Adrenal gland (tissue), 12 donors: ENCODE results near the gene SLC22A13. TPM values are rescaled to one million over a fixed set of nuclear protein-coding genes. Genes with fewer than 3 reads are reported as not detected.
"Not testable (repeated sequence)": the region's sequence is repeated elsewhere in the genome, so short reads cannot be mapped to it uniquely, and the experiment has no call there.

Experiments
- DNase-seq, 7 donors: peaks; one replicate each; pipeline ENCODE4 v3.0.0-alpha.2; 2019 to 2020
- H3K27ac ChIP-seq, 5 donors: fragments of 200-600 bp; sonication (generic) in 4 of 5; 1 replicate in 3 of 5; 2 replicates in 2 of 5; pipeline versions ENCODE4 v1.5.1 to v1.8.0; 2016 to 2020; ENCODE audit warnings: mild to moderate bottlenecking in 1 of 5
- H3K27me3 ChIP-seq: fragments of 200-600 bp; 2 replicates; pipeline ENCODE4 v1.8.0; 2021
- H3K36me3 ChIP-seq, 2 donors: fragments of 200-600 bp; replicated peaks in 1 of 2; 1 replicate in 1 of 2; 2 replicates in 1 of 2; pipeline versions ENCODE4 v1.5.1 to v1.8.0; 2018 to 2022
- H3K4me1 ChIP-seq, 2 donors: fragments of 200-600 bp; replicated peaks in 1 of 2; 1 replicate in 1 of 2; 2 replicates in 1 of 2; pipeline versions ENCODE4 v1.5.1 to v1.8.0; 2018 to 2021
- H3K4me3 ChIP-seq, 4 donors: fragments of 200-600 bp; sonication (generic) in 3 of 4; one replicate each; pipeline ENCODE4 v1.5.1; 2016 to 2018
- H3K9me3 ChIP-seq, 3 donors: fragments of 200-600 bp; sonication (generic) in 1 of 3; replicated peaks in 1 of 3; 1 replicate in 2 of 3; 2 replicates in 1 of 3; pipeline versions ENCODE4 v1.5.1 to v1.8.0; 2016 to 2021
- CTCF ChIP-seq, 6 experiments: fragments of 450-650 bp in 4 of 6; fragments of 200-600 bp in 2 of 6; sonication (generic) in 1 of 6; IDR thresholded peaks; 1 replicate in 5 of 6; 2 replicates in 1 of 6; pipeline versions ENCODE4 v1.5.1 to v1.8.0; 2016 to 2021; ENCODE audit warnings: antibody characterized with exemption in 6 of 6, mild to moderate bottlenecking in 2 of 6, moderate library complexity in 1 of 6
- POLR2A ChIP-seq, 2 donors: fragments of 450-650 bp; IDR thresholded peaks; one replicate each; pipeline ENCODE4 v1.6.1; 2017; ENCODE audit warnings: antibody characterized with exemption in 2 of 2, mild to moderate bottlenecking in 2 of 2, moderate library complexity in 1 of 2
- WGBS, 4 donors: extraction: QIAGEN DNeasy Blood & Tissue Kit in 2 of 4; methylation state at CpG; one replicate each; pipeline versions ENCODE4 v1.1.5 to v1.1.7; 2013 to 2017; 5-methylcytosine and 5-hydroxymethylcytosine counted together
- intact Hi-C, 2 donors: fragments of 100-400 bp; cut with DNase I; formaldehyde crosslinking; loops; one replicate each; pipeline versions ENCODE4 v1.14.1 to v1.15.0; 2022 to 2023
- polyA plus RNA-seq, 3 donors: library from polyadenylated mRNA; stranded (reverse); fragments of 200-250 nt in 2 of 3; fragments of 350-450 nt in 1 of 3; fragmentation: Illumina TruSeq in 1 of 3; extraction: RNeasy Lipid Tissue Mini Kit (QIAGEN cat#74804) in 1 of 3; gene quantifications; one replicate each; pipeline ENCODE4 v1.2.3, GENCODE V29; 2013 to 2014
- total RNA-seq, 9 donors: library from RNA; depleted of rRNA in 4 of 9; stranded (reverse); fragments of >200 nt in 4 of 9; fragments of 120-200 nt in 1 of 9; fragmentation: NEBNext Ultra II Directional in 1 of 9; extraction: Animal tissue kit (Norgen Biotek cat#: 25700) in 1 of 9; gene quantifications; one replicate each; pipeline versions ENCODE4 v1.1.0 to v1.2.4, GENCODE V29; 2013 to 2023
- donor health status: healthy with polysubstance abuse.
- donor health status: Bipolar disorder and iron deficiency.
- donor health status: DM: yes; HTN: yes; CAD: no.
- donor health status: DM: no; HTN: no; CAD: no.
- donor health status: DM: no; HTN: no; CAD: no.
- donor health status: DM: yes; HTN: yes; CAD: no.

Gene SLC22A13
- total and polyA plus RNA-seq, 12 donors: 0.06 to 0.42 (median 0.21) TPM; not detected in 6

DNA sequence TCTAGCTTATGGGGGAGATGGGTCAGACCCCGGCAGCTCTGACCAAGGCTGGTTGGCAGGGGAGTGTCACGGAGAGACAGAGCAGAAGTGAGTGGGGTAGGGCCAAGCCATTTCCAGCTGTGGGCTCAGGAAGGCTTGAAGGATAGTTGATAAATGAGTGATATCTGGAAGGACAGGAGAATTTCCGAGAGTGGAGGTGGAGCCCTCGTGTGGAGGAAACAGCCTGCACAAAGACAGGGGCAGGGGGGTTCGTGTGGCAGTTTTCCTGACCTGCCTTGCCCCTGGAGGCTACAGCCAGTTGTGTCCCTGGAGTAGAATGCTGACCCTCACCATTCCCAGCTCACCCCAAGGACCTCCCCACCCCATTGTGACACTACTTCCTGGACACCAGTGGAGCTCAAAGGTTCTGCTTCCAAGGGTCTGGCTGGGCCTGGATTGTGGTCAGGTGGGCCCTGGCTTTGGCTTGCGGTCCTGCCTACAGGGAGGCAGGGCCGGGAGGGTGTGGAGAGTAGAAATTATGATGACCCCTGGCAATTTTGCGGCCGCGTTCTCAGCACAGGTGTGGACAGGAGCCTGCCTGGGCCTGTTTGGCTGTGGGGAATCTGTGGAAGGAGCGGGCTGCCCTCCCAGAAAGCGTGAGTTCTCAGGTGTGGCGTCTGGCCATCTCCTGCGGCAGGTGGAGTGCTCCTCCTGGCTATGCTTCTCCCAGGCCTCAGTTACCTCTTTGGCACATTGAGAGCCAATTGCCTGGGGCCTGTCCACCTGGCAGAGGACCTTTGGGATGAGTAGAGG is 16.5 kb downstream of the SLC22A13 start, which contains the start of gene SLC22A14:
Gene SLC22A14, plus strand, starts transcription at position 400 of the 792 bp plus-strand sequence. CDS start 23,733 bp downstream, outside the sequence.
- no peak within 1 kb of the TSS for H3K4me3 ChIP-seq
- no peaks in the 10 kb centered on the region for H3K9me3 ChIP-seq
- no peaks in the 10 kb centered on the region for H3K36me3 ChIP-seq
- H3K27ac ChIP-seq: no peak within 1 kb of the TSS
- 88 to 92% (median 91%) methylated on average over 13 to 14 of the region's 14 CpGs for WGBS, 4 donors
- no peaks in the 10 kb centered on the region for H3K27me3 ChIP-seq
- DNase-seq: no peak
- H3K4me1 ChIP-seq: no peaks in the 10 kb centered on the region
- intact Hi-C loops: no loop called here
- TF ChIP-seq POLR2A (IDR thresholded peaks at IDR 0.05) (no peak), CTCF (IDR thresholded peaks at IDR 0.05) (no peak)

- TF ChIP-seq POLR2A (IDR thresholded peaks at IDR 0.05): no peak
- no peak for TF ChIP-seq CTCF (IDR thresholded peaks at IDR 0.05)
- Histone ChIP-seq H3K27ac (no peak overlapping the region), H3K4me3 (no peak overlapping the region), H3K27me3 (no peaks in the 10 kb centered on the region), H3K36me3 (no peaks in the 10 kb centered on the region), H3K4me1 (no peaks in the 10 kb centered on the region), H3K9me3 (no peaks in the 10 kb centered on the region)
- no peak for DNase-seq
- intact Hi-C loops: no loop called here
- WGBS, 4 donors: 85 to 91% (median 88%) methylated on average over 9 to 16 of the region's 16 CpGs
Measured at GRCh38 chr3:38283810-38284755, 18.5 kb downstream of the SLC22A13 start.

- no peaks in the 10 kb centered on the region for H3K36me3 ChIP-seq
- H3K27ac ChIP-seq: no peak overlapping the region
- H3K4me1 ChIP-seq: no peaks in the 10 kb centered on the region
- H3K4me3 ChIP-seq: no peak overlapping the region
- H3K27me3 ChIP-seq: no peaks in the 10 kb centered on the region
- 86 to 93% (median 93%) methylated on average over 6 of the region's 6 CpGs for WGBS, 4 donors
- no peaks in the 10 kb centered on the region for H3K9me3 ChIP-seq
- intact Hi-C loops: no loop called here
- no peak for TF ChIP-seq CTCF (IDR thresholded peaks at IDR 0.05)
- TF ChIP-seq POLR2A (IDR thresholded peaks at IDR 0.05): no peak
- no peak for DNase-seq
Measured at GRCh38 chr3:38284756-38285150, 19.1 kb downstream of the SLC22A13 start.

GRCh38 chr3:38289286-38290217 is 23.9 kb downstream of the SLC22A13 start:
- DNase-seq, intact Hi-C loops, H3K4me3 ChIP-seq, H3K4me1 ChIP-seq, H3K9me3 ChIP-seq, H3K27ac ChIP-seq, H3K27me3 ChIP-seq, H3K36me3 ChIP-seq: not testable (repeated sequence)
- WGBS, 4 donors: 88 to 95% (median 92%) methylated on average over 16 of the region's 16 CpGs

DNA sequence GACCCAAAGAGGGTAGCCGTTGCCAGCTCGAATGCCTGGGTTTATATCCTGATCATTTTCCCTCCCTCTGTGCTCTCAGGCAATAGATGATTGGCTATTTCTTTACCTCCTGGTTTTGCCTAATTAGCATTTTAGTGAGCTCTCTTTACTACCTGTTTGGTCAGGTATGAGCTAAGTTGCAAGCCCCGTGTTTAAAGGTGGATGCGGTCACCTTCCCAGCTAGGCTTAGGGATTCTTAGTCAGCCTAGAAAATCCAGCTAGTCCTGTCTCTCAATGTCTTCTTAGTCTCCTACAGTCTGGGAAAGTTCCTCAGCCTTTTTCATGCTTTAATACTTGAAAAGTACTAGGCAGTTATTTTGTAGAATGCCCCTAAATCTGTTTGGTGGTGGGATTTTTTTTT is 31.4 kb downstream of the SLC22A13 start:
- H3K27me3 ChIP-seq, H3K36me3 ChIP-seq, H3K27ac ChIP-seq, intact Hi-C loops, H3K4me1 ChIP-seq, H3K4me3 ChIP-seq, DNase-seq, H3K9me3 ChIP-seq: not testable (repeated sequence)
- 75 to 87% (median 82%) methylated on average over 4 of the region's 4 CpGs for WGBS, 4 donors
